Activated CD4-positive, CD25-positive, alpha-beta regulatory T cell treated with anti-CD3 and anti-CD28 coated beads, Interleukin-2, amount 50 U/mL, for 16 hours (primary cell): ENCODE measurements around the gene ELMO1.

Experiments
- DNase-seq: peaks from one replicate; pipeline ENCODE4 v3.0.0-alpha.2; 2020; ENCODE audit warnings: low read depth, low spot score

Gene ELMO1

DNA sequence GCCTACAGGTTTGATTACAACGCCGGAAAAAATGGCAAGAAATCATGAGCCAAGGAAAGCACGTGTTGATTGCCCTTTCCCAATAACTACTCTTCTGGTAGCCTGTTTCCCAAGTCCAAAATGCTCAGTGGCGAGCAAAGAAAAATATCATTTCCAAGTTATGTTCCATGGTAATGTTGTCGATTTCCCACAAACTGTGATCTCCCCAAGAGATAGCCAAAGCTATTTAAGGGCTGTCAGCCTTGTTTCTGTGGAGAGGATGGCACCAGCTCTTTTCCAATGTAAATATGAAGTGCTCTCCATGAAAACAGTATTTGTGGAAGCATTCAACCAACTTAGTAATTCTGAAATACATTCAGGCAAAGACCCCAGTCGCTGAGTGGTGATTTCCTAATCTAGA, 491.9 kb downstream of the ELMO1 start:
- no peak for DNase-seq

DNA sequence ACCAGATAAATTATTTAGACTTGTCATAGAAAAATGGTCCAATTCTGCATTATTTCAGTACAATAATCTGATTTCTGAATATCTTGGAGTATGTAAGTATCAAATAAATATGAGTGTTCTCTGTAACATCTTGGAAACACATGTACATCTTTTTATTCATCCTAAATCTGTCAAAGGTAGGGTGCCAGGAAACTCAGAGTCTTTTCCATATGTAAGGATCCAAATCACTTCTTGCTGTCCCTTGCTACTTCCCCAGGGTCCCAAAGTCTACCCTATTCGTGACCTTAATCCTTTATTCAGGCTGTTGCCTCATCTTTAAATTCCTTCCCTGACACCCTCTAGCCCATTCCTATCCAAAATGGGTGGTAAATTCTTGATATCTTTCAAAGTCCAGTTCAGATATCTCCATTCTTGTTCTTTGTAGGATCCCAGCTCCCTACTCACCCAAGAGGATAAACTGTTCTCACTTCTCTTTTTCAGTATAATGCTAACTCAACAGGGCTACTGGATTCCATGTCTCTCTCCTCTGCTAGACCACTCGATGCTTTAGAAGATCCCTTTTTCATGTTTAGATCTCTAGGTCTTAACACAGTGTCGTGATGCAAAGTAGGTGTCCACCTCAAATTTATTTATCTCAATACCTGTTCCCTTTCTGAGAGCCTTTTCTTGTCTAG, 493.1 kb downstream of the ELMO1 start:
- DNase-seq, result no peak

DNA sequence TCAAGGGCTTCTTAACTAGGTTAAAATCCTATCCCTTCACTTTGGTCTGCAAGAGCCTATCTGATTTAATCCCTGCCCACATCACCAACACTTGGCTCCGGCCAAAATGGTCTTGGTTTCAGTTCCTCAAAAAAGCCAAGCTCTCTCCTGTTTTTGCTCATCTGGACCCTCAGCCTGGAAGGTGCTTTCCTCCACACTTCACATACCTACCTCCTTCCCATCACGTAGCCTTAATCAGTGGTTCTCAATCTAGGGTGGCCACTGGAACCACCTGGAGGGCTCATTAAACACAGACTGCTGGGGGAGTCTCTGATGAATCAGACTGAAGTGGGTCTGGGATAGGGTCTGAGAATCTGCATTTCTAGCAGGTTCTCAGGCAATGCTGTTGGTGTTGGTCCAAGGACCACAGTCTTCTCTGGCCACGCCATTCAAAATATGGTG, 497.4 kb downstream of the ELMO1 start:
- no peak for DNase-seq

DNA sequence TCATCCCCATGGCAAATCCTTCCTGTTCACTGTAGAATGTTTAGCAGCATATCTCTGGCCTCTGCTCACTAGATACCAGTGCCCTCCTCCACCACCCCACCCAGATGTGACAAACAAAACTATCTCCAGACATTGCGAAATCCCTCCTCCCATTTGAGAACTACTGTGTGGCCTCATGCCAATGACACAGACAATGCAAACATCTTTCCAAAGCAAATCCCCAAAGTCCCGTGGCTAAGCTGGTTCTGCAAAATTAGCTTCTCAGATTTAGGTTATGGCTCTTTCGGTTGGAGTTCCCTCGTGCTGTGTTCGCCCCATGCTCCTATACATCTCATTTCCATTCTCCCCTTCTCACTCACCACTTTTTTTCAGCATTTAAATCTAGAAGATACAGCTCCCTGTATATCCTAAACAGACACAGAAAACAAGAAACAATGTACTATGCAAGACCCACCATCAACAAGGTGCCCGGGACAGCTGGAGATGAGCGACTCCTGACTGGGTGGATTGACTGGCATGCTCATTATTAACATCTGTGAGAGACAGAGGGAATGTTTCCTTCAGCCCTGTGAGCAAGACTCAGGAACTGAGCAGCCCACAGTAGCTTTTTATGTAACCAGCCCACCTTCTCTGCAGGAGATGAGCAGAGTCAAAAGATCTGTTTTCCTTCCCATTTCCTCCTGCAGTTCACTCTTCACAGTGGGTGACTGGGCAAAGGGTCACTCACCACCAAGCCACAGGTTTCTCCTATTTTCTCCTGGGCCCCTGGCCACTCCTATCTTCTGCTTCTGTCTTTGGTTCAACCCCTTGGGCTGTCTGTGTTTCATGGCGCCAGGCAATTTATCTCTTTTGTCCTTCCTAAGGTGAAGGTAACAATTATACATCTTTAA, 498.7 kb downstream of the ELMO1 start:
- no peak for DNase-seq

DNA sequence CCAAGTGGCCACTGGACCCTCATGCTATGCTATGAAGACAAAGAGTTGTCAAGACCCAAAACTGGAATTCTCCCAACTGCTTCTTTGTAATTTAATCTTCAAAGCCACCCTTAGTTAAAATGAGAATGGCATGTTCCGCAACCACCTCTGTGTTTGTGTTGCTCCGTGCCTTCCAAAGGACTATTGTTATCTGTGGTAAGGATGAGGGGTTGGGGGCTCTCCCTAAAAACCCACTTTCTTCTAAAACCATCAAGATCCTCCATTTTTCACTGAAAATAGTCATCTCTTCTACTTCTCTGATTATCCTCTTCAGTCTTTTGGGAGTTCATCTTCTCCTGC, 502.3 kb downstream of the ELMO1 start:
- no peak for DNase-seq

DNA sequence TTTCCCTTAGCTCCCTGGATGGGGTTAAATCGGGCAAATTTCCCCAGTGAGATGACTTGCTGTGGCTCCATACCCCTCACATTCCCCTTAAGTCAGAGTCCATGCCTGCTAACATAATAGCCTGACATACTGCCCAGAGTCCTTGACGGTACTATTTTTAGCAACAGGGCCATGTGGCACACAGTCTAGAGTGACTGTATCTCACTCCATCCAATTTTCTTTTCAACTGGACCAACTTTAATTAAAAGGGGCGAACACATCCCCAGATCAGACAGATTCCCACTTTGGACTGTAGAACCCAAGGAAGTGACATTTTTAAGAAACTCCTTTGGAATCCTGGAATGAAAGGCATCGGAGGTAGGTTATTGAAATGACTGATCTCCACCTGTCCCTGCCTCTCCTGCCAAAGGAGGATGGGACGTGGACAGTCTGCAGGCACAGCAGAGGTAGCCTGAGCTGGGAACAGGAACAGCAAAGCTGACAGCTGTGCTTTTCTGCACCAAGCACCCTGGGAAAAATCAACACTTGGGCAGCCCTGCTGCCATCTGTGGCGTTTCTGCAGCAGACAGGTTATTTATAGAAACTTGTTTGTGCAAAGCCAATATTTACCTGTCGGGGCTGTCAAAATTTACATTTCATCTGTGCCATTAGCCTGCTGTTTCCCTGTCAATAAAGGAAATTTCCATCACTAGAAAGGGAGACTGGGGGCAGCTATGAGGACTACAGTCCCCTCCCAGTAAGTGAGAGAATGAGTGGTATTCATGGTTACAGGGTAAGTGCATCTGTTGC, 502.9 kb downstream of the ELMO1 start:
- DNase-seq, result no peak

DNA sequence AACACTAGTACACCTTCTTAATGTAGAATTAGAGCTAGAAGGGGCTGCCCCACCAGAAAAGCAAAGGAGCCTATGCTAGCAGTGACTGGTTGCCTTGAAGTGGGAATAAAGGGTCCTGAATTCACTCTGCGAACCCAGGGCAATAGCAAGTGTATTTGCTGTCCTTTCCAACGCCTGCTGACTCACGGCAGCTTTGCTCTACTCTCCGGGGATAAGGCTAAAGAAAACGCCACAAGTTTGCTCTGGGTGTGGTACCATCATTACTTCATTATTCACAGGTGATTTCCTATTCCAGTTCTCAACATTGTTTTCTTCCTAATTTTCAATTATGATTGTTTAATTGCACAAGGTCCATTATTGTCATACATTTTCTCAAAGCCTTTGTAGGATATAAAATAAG, 503.8 kb downstream of the ELMO1 start:
- DNase-seq, result no peak

DNA sequence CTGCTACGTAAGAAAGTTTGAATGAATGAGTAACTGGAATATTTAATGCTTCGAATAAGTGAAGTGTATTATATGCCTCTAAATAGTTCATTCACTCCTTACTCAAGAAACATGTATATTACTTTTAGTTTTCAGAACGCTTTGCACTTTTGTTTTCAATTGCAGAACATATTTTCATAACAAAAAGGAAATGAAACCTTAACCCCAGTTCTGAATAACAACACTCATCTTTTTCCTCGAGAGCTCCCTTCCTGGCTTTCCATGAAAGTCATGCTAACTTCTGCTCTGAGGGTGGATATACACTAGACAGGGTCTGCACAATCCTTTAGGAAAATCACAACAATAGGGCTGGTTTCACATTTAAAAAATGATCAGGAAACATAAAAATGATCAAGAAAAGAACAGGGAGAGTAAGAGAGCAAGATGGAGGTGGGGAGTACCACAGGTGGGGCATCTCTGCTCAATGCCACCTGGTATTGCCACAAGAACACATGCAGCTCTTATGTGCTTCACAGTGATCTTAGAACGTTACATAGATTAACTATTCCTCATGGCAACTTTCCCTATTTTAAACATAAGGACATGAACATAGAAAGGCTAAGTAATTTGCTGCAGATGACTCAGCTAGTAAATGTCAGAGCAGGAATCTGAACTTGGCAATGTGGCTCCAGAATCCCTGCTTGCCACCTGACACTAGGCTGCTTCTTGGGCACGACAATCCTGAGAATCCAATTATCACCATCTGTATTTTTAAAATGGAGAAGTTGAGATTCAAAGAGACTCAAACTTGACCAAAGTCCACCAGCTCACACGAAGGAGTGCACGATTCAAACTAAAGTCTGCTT, 504.9 kb downstream of the ELMO1 start:
- DNase-seq, result no peak

DNA sequence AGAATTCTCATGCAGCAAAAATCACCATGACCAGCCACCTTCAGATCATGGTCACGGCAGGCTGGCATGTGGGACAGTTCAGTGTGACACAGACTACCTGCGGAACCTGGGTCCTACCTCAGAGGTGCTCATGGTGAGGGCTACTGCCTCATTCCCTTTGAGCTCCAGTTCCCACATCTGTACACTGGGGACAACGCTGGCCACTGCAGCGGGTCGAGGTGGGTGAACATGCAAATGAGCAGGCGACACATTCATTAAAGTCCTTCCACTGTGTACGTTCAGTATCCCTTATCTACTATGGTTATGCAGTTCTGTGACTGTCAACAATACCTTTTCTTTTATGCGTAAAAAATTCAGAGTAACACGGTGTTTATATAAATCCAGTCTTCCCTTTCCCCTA, 505.7 kb downstream of the ELMO1 start:
- no peak for DNase-seq

DNA sequence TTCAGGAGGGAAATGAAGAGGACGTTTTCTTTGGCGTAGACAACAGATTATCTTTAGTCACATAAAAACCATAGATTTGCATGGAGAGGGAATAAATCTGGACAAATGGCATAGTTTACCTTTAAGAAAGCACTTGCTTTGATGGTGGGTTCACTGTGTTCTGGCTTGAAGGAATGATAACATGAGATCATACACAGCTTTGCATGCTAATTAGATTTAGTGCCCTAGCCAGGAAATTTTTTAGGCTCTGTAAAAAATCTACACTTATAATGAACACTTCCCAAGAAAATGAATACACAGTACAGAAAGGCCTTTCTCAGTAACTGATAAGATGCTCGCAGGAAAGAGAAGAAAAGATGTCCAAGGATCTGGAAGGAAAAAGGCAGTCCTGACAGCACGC, 506.1 kb downstream of the ELMO1 start:
- DNase-seq, result no peak

DNA sequence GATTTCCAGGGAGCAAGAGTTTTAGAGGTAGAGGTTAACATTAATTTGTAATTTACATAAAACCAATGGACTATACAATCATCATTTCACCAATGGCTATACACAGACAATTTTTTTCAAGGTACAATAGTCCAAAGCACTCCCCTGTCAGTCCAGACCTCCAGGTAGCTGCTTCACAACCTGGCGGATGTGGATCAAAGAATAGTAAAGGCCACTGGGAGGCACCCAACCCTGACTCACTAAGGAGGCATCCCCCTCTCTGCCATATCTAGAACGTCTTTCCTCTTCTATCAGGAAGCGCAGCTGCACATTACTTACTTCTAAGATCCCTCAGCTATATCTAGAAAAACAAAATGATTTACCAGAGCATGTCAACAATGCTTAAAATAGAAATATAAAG, 506.6 kb downstream of the ELMO1 start:
- no peak for DNase-seq

DNA sequence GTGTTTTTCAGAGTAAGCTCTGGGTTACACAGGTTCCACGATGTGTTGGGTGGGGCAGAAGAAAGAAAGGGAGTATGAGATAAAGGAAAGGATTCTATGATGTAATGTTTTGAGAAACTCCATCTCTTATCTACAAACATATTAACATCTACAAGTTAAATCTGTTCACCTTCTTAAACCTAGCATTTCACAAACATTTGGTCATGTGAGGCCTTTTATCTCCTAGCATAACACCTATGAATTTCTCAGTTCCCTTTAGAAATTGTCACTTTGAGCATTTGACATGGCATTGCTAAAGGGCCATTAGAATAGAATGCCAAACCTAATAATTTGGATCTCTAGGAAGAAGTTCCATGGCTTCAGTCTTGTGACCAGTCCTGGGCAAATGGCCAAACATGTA, 507.3 kb downstream of the ELMO1 start:
- no peak for DNase-seq

DNA sequence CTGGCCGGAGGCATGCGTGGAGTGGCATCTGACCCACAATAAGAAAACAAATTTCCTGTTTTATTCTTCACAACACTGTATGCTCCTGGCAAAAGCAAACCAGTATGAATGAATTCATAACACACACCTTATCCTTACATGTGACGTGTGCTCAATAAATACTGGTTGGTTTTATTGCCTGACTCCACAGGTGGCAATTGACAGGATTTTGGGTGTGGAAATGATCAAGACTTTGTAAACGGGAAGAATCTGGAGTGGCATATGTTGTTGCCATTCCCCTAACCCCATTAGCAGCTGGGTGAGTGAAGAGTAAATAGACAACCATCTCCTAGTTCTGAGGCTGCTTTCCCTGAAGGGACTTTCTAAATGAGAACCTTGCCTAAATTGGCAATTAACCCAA, 508.8 kb downstream of the ELMO1 start:
- no peak for DNase-seq

DNA sequence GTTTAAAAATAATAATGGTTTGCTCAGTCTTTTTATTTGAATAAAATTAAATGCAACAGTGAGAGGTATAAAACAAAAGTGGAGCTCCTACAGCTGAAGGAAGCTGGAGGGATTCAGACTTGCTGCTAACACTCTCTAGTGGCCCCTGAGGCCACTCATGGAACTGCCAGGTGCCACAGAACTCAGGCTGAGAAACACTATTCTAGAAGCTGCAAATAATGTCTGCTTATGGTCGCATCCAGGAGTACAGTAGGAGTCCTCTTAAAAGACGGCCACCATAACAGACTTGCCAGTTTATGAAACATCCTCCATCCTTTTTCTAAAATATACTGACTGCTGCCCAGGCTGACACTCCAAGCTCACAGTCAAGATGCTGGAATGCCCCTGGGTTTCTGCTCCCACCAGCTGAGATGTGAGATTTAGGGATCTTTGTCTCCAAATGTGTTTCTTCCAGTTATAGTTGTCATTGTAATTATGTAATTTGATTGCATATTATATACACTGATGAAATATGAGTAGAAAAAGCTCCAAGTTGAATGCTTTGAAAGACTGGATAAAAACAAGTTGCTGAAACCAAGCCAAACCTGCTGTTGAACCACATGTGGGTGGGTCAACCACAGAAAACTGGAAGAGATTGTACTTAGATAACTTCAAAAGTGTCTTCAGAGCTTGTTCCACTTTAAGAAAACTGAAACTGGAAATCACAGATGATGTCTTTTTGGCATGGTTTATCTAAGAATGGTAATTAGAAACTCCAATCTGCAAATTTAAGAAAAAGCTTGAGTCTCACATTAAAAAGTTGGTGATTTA, 510.7 kb downstream of the ELMO1 start:
- DNase-seq, result no peak

DNA sequence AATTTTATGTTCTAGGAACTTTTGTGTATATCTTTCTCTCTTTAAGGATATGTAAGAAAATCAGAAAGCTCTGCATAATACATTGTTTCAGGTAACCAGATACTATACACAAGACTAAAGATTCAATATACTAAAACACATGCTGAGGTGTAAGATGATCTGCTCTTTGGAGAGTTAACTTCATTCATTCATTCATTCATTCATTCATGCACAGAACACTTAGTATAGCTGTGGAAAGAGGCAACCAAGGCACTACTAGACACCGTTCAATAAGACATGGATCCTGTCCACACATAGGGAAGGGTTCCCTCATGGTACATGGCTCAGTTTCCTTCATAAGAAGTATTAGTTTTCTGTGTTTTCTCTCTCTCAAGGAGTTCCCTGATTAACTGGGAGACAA, 516.8 kb downstream of the ELMO1 start:
- no peak for DNase-seq

DNA sequence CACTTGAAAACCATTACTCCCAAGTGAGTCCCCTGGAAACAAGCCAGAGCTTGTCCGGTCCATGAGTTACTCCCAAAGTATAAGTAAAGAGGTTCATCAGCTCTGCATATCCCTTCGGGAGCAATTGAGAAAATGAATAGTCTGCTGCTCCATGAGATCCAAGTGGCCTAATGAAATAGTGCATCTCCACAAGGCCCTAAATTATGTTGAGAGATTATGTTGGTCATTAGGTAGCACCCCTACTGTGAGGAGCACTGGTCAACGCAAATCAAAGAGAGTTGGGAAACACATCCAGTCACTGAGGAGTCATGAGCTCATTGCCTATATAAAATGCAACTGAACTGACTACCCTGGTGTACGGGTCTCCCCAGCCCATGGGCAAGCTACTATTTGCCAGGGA, 518.9 kb downstream of the ELMO1 start:
- no peak for DNase-seq

DNA sequence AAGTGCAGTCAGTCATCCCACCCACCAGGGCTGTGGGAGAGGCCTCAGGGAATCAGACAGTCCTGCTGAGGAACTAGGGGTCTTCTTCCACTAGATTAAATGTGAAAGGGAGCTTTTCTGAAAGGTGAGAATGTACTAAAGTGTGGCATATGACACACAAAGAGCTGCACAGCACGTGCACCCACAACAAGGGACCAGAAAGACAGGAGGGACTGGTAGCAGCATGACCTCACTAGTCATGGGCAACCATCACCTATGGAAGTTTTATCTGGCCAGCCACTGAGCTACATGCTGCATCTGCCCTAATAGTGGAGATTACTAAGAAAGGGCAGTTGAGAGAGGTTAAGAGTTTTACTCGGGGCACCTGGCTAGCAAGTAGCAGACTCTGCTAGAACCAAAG, 519.9 kb downstream of the ELMO1 start:
- no peak for DNase-seq

DNA sequence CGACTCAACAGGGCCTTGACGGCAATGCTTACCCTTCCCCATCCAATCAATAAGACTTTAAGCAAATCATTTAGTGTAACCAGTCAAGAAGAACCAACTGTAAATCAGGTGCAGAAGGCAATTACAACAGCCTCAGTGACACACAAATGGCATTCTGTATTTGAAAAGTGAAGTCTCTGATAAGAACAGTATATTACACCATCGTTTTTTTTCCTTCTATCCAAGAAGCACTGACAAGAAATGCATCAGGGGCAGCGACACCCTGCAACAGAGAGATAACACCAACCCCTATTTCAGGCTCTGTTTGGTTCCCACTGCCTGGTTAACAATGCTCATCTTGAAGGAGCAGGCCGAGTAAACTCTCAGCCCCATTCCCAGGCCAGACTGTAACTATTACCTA, 520.4 kb downstream of the ELMO1 start:
- no peak for DNase-seq

DNA sequence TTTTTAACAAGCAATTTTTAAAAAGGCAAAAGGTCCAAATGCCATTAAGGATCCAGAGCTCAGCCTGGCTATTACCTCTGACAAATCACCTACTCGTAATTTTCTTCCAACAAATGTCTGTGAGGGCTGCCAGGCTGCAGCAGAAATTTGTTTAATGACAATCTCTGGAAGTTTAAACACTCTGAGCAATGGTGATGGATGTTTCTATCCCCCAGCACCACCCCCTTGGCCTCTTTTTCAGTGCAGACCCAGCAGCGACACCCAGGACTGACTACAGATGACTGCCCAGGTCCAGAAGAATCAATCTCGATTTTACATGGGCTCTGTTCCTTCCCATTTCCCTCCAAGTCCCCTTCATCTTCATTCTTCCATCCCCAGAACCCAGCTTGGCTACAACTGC, 523.0 kb downstream of the ELMO1 start:
- no peak for DNase-seq

DNA sequence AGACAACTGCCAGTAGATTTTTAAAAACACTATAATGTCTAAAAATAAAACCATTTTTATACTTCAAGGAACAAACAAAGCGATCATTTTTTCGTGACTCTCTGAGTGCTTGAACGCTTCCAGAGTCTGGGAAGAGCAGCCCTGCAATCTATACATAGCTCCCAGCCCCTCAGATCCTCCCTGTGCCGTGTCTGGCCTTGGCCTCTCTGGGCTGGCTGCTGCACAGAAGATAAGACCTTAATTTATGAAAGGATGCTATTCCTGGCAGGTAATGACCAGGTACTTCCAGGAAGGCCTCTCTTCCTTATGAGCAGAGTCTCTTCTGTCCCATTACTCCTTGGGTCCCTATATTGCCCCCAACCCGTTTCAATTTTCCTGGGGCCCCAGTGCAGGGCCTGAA, 523.5 kb downstream of the ELMO1 start:
- no peak for DNase-seq

DNA sequence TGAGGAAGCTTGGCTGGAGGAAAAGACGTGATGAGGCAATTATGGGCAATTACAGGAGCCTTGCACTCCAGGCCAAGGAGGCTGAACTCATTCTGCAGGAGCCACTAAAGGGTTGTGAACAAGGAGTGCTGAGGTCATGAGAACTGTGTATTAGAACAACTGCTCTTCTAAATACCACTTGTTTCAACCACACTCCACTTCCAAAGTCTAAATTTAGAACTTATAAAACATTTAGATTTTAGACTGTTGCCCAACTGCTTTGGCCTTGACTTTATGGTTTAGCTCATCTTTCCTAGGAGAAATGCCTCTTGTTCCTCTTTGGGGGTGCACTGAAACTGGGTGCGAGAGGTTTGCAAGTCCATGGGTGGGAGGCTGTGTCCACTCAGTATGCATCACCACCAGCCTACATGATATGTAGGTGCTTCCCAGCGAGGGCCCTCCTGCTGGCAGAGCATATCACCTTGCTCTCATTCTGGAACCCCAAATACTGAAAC, 524.7 kb downstream of the ELMO1 start:
- DNase-seq, result no peak
